ENCODE measurements around the gene ZNF215. TPM values are rescaled to one million over a fixed set of nuclear protein-coding genes. Genes with fewer than 3 reads are reported as not detected.

Gene ZNF215
- total and polyA plus RNA-seq, 2 donors (not counting 1 experiment from before 2014, with no cell fraction given): 2.7 to 4.1 TPM

DNA sequence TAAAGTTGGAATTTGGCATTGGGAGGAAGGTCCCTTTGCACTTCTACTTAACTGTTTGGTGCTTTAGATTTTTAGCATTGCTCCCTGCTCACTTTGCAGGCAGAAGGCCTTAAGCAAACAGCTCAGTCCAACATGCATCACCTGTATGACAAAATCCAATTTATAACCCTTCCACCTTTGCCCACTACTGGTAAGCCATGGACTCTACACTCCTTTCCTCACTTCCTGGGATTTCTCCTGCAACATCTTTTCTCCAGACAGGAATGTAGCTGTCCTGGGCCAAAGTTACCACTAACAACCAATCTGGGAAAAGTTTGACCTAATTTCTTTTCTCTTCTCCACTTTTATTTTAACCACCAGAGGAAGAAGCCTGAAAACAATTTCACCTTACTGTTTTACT is 32.1 kb upstream of the ZNF215 start:
- Histone ChIP-seq H3K9ac (ENCODE audit: insufficient read depth, low read length) (no peak overlapping the region), H3K79me2 (ENCODE audit: control insufficient read depth, insufficient read depth, low read length) (no peaks in the 10 kb centered on the region), H3K36me3 (ENCODE audit: control insufficient read depth, insufficient read depth, low read length) (no peaks in the 10 kb centered on the region), H2AFZ (ENCODE audit: low read length) (no peak overlapping the region), H3K27me3 (ENCODE audit: control insufficient read depth, insufficient read depth, low read length) (no peaks in the 10 kb centered on the region), H3K9me3 (ENCODE audit: control insufficient read depth, insufficient read depth, low read depth, low read length) (no peaks in the 10 kb centered on the region), H3K4me2 (ENCODE audit: extremely low read depth, insufficient read depth, low read length) (no peak overlapping the region), H3K4me3 (replicated peaks in 1 of 4; ENCODE audit: control extremely low read depth in 1 of 4, insufficient read depth in 1 of 4, low read depth in 3 of 4, low read length in 4 of 4) (no peak overlapping the region), H3K27ac (ENCODE audit: insufficient read depth, low read length) (no peak overlapping the region), H3K4me1 (ENCODE audit: control insufficient read depth, extremely low read depth, insufficient read depth, low read length) (no peaks in the 10 kb centered on the region), H4K20me1 (ENCODE audit: control insufficient read depth, extremely low read depth, insufficient read depth, low read length) (no peaks in the 10 kb centered on the region)
- TF ChIP-seq EZH2 (IDR thresholded peaks at IDR 0.05; ENCODE audit: low read length, missing control alignments): no peak
- TF ChIP-seq, protein P1, sequence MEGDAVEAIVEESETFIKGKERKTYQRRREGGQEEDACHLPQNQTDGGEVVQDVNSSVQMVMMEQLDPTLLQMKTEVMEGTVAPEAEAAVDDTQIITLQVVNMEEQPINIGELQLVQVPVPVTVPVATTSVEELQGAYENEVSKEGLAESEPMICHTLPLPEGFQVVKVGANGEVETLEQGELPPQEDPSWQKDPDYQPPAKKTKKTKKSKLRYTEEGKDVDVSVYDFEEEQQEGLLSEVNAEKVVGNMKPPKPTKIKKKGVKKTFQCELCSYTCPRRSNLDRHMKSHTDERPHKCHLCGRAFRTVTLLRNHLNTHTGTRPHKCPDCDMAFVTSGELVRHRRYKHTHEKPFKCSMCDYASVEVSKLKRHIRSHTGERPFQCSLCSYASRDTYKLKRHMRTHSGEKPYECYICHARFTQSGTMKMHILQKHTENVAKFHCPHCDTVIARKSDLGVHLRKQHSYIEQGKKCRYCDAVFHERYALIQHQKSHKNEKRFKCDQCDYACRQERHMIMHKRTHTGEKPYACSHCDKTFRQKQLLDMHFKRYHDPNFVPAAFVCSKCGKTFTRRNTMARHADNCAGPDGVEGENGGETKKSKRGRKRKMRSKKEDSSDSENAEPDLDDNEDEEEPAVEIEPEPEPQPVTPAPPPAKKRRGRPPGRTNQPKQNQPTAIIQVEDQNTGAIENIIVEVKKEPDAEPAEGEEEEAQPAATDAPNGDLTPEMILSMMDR (conservative IDR thresholded peaks at IDR 0.05 in 1 of 2, IDR thresholded peaks at IDR 0.05 in 1 of 2; ENCODE audit: low read depth in 1 of 2, low read length in 2 of 2): no peak
- DNase-seq (ENCODE audit: low read depth in 2 of 2): no peak

DNA sequence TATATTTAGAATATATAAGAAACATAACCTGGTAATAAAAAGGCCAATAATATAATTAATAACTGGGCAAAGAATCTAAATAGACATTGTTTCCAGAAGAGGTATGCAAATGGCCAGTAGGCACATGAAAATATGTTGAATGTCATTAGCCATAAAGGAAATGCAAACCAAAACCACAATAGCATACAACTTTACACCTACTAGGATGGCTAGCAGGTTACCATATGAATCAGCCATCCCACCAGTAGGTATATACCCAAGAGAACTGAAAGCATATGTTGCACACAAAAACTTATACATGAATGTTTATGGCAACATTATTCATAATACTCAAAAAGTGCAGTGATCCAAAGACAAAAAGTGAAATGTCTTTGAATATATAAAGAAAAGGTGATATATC is 31.2 kb upstream of the ZNF215 start:
- no peaks in the 10 kb centered on the region for H3K79me2 ChIP-seq (ENCODE audit: control insufficient read depth, insufficient read depth, low read length)
- H3K36me3 ChIP-seq (ENCODE audit: control insufficient read depth, insufficient read depth, low read length): no peaks in the 10 kb centered on the region
- H3K27me3 ChIP-seq (ENCODE audit: control insufficient read depth, insufficient read depth, low read length): no peaks in the 10 kb centered on the region
- H3K9me3 ChIP-seq (ENCODE audit: control insufficient read depth, insufficient read depth, low read depth, low read length): no peaks in the 10 kb centered on the region
- TF ChIP-seq EZH2 (IDR thresholded peaks at IDR 0.05; ENCODE audit: low read length, missing control alignments): no peak
- TF ChIP-seq, protein P1 (conservative IDR thresholded peaks at IDR 0.05 in 1 of 2, IDR thresholded peaks at IDR 0.05 in 1 of 2; ENCODE audit: low read depth in 1 of 2, low read length in 2 of 2): no peak
- DNase-seq (ENCODE audit: low read depth in 2 of 2): no peak
- H4K20me1 ChIP-seq (ENCODE audit: control insufficient read depth, extremely low read depth, insufficient read depth, low read length): no peaks in the 10 kb centered on the region
- no peak overlapping the region for H3K4me3 ChIP-seq (replicated peaks in 1 of 4; ENCODE audit: control extremely low read depth in 1 of 4, insufficient read depth in 1 of 4, low read depth in 3 of 4, low read length in 4 of 4)
- H3K4me1 ChIP-seq (ENCODE audit: control insufficient read depth, extremely low read depth, insufficient read depth, low read length): no peaks in the 10 kb centered on the region
- no peak overlapping the region for H3K9ac ChIP-seq (ENCODE audit: insufficient read depth, low read length)
- H3K4me2 ChIP-seq (ENCODE audit: extremely low read depth, insufficient read depth, low read length): no peak overlapping the region
- no peak overlapping the region for H3K27ac ChIP-seq (ENCODE audit: insufficient read depth, low read length)
- H2AFZ ChIP-seq (ENCODE audit: low read length): no peak overlapping the region

DNA sequence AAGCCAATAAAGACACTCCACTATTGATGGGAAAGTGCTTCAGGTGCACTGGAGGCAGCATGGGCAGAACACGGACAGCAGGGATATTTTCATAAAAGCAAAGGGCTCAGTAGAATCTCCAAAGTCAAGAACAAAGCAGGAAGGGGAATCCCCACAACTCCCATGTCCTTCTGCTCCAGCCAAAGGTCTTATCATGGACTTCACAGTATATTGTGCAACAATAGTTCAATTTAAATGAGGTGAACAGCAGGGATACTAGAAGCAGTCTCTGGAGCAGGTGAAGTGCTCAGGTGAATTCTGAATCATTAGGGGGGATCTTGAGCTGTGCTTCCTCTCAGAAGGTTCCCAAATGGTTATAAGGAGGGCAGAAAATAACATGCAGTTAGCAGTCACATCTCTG is 27.3 kb upstream of the ZNF215 start:
- no peak for DNase-seq (ENCODE audit: low read depth in 2 of 2)
- Histone ChIP-seq H3K27ac (ENCODE audit: insufficient read depth, low read length) (no peak overlapping the region), H3K9me3 (ENCODE audit: control insufficient read depth, insufficient read depth, low read depth, low read length) (no peaks in the 10 kb centered on the region), H3K27me3 (ENCODE audit: control insufficient read depth, insufficient read depth, low read length) (no peaks in the 10 kb centered on the region), H2AFZ (ENCODE audit: low read length) (no peak overlapping the region), H3K9ac (ENCODE audit: insufficient read depth, low read length) (no peak overlapping the region), H3K36me3 (ENCODE audit: control insufficient read depth, insufficient read depth, low read length) (no peaks in the 10 kb centered on the region), H3K4me3 (replicated peaks in 1 of 4; ENCODE audit: control extremely low read depth in 1 of 4, insufficient read depth in 1 of 4, low read depth in 3 of 4, low read length in 4 of 4) (no peak overlapping the region), H3K79me2 (ENCODE audit: control insufficient read depth, insufficient read depth, low read length) (no peaks in the 10 kb centered on the region), H4K20me1 (ENCODE audit: control insufficient read depth, extremely low read depth, insufficient read depth, low read length) (no peaks in the 10 kb centered on the region), H3K4me2 (ENCODE audit: extremely low read depth, insufficient read depth, low read length) (no peak overlapping the region), H3K4me1 (ENCODE audit: control insufficient read depth, extremely low read depth, insufficient read depth, low read length) (no peaks in the 10 kb centered on the region)
- TF ChIP-seq, protein P1 (conservative IDR thresholded peaks at IDR 0.05 in 1 of 2, IDR thresholded peaks at IDR 0.05 in 1 of 2; ENCODE audit: low read depth in 1 of 2, low read length in 2 of 2): no peak
- no peak for TF ChIP-seq EZH2 (IDR thresholded peaks at IDR 0.05; ENCODE audit: low read length, missing control alignments)
